ENCODE measurements around the gene FLNB.
"Not testable (repeated sequence)": the region's sequence is repeated elsewhere in the genome, so short reads cannot be mapped to it uniquely, and the experiment has no call there.

Gene FLNB

DNA sequence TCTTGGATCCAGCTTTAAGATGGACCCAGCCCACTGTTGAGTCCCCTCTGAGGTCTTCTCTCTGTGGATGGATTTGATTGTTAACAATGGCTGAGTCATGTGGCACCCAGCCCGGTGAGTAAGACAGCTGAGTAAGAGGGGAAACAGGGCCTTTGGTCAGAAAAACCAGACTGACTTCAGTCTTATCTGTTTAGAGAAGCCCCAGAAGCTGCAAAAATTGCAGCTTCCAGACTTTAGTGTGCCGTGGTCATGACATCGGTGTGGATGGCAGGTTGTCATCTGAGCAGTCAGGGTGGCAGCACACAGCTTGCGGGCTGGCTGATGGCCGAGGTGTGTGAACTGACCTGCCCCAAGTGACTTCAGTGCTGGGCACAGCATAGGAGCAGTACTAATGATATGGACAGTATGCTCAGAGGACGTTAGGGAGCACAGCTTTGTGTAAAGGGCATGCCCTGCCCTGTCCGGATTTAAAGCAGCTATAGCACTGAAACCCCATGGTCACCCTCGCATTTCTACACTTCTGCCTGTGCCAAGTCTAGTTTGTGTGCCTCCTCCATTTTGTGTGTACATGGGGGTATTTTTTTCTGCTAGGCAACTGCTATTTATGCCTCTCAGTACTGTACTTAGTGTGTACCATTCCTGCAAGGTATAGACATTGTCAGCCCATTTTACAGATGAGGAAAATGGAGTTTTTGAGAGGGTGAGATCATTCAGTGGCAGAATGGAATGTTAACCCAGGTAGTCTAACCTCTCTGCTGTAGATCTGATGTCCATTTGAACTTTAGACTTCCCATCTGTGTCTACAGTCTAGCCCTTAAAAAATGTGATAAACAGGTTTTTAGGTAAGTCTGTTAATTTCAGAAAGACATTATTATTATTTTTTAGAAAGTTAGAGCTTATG lies 44.4 kb downstream of the FLNB start:
- DNase-seq (ENCODE audit: low read depth), result no peak

DNA sequence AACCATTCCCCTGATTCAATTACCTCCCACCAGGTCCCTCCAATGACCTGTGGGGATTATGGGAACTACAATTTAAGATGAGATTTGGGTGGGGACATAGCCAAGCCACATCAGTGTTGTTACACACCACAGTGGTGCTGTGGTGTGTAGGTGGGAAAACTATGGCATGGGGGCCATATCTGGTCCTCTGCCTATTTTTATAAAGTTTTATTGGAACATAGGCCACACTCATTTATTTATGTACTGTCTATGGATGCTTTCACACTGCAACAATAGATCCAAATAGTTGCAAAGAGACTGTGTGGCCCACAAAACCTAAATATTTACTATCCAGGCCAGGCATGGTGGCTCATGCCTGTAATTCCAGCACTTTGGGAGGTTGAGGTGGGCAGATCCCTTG lies 46.4 kb downstream of the FLNB start:
- DNase-seq (ENCODE audit: low read depth), result no peak

DNA sequence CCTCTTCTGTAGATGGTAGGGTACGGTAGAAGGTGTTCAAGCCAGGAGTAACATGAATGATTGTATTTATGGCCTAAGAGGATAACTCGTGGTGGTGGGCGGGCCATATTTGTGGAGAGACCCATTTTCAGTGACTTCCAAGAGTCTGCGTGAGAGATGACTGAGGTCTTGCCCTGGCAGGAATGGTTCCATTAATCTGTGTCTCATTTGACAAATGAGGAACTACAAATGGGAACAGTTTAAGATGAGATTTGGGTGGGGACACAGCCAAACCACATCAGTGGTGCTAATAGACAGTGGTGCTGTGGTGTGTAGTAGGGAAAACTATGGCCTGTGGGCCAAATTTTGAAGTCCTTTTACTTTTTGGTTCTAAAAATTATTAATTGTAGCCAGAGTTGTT lies 47.1 kb downstream of the FLNB start:
- no peak for DNase-seq (ENCODE audit: low read depth)

DNA sequence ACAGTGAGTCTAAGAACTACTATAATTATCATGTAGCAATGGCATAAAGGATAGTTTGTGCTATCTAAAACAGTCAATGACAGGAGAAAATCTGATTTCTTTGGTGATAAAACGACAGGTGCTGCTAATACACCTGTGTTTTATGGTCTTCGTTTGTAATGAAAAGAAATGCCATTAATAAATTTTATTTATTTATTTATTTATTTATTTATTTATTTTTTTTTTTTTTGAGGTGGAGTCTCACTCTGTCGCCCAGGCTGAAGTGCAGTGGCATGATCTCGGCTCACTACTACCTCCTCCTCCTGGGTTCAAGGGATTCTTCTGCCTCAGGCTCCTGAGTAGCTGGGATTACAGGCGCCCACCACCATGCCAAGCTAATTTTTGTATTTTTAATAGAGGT lies 47.7 kb downstream of the FLNB start:
- DNase-seq (ENCODE audit: low read depth), result not testable (repeated sequence)

DNA sequence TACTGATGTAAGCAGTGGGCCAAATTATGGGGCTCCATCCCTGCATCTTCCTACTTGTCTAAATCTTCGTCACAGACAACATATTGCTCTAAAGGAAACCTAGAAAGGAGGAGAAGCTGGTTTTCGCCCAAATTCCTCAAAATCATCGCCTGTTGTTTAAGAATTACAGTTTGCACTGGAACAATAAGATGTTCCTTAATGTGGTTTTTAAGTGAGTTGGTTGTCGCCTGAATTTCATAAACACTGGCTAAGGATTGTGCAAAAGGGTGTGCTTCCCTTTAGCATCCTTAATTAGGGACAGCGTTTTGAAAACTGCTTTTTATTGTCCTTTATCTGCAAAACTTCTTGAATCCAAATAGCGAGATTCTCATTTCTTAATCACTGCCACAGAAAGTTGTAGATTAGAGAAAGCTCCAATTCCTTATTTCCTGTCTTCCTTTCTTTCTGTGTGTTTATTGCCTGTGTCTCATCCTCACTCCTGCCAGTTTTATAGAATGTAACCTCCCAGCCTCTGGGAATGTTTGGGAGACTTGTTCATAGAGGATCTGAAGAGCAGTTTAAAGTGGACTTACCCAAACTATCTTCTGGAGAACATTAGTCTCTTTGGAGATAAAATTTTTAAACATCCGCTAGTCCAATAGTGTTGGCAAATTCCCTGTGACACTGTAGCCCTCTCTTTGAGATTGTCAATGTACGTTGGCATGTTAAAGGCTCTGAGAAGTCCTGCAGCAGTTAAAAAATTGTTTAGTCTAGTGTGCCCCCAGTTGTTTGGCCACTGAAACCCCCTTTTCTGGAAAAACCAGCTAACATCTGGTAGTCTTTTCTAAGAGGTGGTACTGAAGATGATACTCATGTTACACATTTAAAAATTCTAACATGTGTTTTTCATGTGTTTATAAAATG lies 50.4 kb downstream of the FLNB start:
- DNase-seq (ENCODE audit: low read depth), result no peak

DNA sequence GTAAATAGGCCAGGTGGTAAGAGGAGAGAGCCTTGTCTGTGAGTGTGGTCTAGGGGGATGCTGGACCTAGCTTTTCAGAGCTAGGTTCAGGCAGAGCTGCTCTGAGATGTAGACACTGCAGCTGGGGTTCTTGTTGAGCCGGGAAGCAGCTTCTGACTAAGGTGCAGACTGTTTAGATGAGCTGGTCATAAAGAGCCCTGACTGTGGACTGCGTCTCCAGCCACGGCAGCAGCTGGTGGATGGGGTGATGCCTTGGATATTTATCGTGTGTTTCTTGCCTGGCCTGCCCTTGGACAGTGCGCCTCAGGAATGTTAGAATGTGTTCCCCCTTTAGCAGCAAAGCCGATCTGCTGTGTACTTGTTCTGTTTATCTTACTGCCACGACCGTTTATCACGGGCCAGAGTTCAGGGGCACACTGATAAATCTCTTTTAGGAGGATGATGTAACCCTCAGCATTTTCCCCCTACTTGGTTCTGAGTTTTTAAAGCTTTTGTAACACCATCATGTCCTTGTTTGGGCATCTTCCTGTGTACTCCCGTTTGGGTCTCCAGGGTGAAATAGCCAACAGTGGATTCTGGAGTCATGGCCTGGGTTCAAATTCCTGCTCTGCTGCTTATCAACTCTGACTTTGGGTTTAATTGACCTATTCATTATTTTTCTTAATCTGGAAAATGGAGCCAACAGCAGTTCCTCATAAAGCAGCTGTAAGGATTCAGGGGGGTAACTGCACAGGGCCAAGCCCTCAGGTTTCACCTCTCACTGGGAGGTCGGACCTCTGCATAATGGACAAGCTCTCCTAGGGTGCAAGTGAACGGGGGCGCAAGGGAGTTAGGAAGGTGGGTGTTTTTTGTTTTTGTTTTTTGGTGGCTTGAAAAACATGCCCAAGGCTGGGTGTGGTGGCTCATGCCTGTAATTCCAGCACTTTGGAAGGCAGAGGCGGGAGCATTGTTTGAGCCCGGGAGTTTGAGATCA lies 51.4 kb downstream of the FLNB start:
- DNase-seq (ENCODE audit: low read depth), result no peak

DNA sequence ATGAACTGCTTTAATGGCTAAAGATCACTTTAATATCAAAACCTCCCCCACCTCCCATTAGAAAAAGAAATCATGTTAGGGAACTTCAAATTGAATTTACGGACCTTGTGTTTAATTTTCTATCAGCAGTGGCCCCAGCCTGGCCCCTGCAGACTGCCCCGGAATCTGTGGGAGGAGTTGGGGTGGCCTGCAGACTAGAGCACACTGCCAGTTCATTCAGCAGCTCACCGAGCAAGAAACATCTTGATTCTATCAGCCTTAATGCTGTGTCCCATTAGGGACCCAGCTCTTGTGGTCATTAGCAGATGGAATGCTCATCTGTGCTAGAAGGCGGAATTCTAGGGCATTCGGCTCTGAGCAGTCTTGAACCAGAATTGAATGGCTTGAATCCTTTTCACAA lies 54.2 kb downstream of the FLNB start:
- DNase-seq (ENCODE audit: low read depth), result no peak

DNA sequence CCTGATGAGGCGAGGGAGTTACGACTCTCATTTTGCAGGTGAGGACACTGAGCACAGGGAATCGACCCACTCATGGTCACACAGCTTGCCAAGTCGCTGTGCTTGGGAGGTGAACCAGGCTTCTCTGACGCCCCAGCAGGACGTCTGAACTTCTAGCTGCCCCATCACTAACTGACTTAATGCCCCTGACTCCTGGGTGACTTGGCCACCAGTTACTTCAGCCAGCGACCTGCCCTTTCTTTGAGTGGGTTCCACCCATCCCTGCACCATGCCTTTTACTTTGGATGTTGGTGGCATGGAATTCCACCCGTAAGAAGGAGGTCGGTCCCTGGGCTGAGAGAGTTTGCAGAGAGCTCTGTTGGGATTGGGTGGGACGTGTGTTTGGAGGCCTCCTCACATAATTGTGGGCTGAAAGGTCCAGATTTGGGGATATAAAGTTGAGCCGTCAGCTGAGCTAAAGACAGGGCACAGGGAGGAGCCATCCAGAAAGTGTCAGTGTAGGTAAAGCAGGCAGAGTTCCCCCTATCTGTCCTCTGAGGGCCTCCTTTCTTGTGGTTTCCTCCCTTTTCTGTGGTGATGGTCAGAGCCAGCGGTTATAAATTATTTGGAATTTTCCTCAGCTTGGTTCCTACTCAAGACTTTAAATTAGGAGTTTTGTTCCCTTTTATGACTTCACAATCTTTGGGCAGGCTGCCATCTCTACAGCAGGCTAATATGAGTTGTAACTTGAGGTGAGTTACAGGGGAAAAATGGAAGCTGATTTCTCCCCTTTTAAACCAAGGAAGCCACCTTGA lies 55.0 kb downstream of the FLNB start:
- no peak for DNase-seq (ENCODE audit: low read depth)

DNA sequence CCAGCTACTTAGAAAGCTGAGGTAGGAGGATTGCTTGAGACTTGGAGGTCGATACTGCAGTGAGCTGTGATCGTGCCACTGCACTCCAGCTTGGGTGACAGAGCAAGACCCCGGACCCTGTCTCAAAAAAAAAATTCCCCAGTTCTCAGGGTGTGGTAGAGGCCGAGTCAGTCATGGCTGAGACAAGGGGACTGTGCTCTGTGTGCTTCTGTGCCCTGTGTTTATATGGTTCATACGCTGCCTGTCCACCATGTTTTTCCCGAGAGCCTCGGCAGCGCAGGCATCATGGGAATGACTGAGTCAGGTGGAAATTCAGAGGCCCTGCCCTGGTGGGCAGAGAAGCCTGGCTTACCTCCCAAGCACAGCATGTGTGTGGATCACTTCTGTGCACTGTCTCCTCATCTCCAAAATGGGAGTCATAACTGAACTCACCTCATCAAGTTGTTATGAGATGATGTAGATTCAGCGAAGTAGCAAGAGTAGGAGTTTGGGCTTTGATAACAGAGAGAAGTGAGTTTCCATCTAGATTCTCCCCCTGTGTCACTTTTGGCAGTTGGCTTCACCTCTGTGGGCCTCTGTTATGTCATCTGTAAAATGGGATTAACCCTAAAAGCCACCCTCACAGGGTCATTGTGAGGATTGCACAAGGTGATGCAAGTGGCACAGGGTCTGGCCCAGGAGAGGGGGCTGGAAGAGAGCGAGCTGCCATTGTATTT lies 56.9 kb downstream of the FLNB start:
- no peak for DNase-seq (ENCODE audit: low read depth)

DNA sequence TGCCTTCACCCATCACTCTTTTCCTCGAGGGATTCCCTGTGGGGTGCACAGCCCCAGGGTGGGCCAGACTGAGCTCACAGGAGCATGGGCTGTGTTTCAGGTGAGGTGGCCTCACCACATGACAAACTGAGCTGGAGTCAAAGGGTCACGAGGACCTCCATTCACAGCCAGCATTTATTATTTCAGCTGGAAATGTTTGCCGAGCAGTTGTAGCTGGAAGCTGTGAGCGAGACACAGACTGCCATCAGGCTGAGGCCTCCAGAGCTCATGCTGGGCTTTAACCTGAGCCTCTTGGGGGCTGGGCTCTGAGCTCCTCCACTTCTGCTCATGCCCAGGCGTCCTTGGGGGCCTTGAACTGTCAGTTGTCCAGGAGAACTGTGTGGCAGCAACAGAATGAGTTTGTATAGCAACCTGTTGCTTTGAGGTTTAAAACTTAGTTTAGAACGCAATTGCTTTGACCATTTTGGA lies 57.5 kb downstream of the FLNB start:
- no peak for DNase-seq (ENCODE audit: low read depth)

DNA sequence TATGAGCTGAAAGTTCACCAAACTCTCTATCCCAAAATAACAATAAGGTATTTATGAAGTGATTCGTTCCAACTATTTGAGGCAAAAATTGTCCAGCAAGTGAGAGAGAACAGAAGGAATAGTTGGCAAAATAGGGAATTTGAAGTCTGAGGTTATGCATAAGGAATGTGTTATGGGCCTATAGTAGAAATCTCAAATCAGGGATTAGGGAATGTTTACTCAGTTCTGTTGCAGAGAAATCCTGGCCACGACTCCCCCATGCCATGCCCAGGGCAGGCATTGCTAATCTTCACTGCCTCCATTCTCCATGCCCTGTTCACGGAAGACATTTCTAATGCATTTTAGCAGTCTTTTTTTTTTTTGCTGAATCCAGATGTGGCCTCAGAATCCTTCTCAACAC lies 58.6 kb downstream of the FLNB start:
- no peak for DNase-seq (ENCODE audit: low read depth)

DNA sequence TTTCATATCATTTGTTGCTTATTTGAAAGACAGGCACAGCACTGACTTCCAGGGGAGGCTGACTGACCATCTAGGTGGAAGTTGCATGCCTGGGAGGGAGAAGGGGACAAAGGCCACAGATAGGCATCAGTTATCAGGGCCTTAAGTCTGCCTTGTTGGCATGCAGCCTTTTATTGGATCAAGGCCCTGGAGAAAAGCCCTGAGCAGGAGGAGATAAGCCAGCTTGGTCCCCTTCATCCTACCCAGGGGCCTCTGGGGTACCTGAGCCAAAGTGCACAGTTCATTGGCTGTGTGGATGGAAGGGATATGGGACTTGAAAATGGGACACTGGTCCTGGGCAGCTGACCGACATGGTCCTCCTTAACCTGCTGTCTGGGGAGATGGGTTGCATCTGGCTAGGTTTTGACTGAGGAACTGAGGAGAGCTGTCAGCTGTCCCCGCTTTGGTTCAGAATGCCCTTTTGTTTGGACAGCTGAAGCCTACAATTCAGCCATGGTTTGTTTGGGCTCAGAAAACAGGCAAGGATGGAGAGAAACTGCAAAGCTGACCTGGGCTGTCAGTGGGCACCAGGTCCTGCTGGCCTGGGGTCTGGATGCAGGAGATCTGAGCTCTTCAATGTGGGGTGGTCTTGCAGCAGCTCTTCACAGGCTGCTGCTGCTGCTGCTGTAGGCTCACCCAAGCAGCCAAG lies 60.0 kb downstream of the FLNB start:
- no peak for DNase-seq (ENCODE audit: low read depth)

DNA sequence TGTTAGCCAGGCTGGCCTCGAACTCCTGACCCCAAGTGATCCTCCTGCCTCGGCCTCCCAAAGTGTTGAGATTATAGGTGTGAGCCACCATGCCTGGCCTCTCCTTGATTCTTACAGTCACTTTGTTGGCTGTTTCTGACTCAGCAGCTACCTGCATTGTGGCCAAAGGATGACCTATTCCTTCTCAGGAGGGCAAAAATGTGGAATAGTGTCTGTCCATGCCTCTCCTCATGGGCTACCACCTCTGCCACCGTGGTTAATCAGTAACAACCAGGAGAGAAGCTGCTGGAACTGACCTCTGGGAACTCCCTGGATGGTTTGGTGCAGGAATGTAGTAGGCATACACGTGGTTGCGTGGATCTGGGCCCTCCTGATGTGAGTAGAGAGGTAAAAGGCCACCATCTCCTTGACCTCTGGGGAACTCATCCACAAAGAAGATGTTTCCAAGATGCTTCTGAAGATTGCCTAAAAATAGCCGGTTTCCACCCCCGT lies 63.3 kb downstream of the FLNB start:
- DNase-seq (ENCODE audit: low read depth), result no peak

DNA sequence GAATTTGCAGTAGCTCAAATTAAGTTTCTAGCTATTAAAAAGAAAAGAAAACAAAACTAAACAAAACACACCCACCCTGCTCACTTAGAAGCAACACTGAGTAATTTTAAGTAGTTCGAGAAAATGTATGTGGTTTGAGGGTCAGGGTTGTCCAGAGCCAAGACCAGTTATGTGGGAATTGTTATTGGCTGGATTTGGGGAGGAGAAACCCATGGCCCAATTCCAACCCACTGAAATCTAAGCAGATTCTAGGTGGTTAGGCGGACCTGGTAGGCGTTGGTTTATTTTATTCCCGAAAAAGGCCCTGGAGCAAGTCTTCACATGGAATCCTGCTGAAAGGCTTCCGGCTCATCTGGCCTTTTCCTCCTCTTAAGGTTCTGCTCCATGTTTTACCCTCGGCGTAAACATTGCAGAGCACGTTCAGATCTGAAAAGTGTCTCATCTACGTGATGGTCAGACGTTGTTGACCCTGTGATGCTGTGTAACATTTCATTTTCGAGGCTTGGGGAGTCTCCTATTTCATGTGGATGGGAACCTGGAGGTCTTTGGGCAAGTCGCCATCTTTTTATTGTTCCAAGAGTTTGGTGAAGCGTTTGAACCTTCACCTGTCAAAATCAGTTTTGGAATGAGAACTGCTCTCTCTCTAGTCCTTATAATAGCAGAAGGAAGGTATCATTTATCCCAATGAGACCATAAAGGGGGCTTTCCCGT lies 64.0 kb downstream of the FLNB start:
- DNase-seq (ENCODE audit: low read depth), result no peak

DNA sequence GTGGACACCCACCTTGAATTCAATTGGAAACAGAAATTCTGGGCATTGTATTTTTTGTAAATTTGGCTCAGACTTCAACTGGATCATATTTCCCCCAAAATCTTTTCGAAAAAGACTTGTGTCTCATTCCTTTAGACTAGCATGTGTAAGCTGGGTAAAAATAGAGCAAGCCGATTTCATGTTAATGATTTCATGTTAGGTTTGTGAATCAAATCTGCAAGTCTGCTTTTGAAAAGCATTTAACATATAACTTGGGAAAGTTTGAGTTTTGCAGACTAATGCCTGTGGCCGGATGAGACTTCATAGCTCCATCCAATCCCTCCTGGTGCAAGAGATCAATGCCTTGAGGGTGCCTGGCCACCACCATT lies 64.5 kb downstream of the FLNB start:
- DNase-seq (ENCODE audit: low read depth), result no peak

DNA sequence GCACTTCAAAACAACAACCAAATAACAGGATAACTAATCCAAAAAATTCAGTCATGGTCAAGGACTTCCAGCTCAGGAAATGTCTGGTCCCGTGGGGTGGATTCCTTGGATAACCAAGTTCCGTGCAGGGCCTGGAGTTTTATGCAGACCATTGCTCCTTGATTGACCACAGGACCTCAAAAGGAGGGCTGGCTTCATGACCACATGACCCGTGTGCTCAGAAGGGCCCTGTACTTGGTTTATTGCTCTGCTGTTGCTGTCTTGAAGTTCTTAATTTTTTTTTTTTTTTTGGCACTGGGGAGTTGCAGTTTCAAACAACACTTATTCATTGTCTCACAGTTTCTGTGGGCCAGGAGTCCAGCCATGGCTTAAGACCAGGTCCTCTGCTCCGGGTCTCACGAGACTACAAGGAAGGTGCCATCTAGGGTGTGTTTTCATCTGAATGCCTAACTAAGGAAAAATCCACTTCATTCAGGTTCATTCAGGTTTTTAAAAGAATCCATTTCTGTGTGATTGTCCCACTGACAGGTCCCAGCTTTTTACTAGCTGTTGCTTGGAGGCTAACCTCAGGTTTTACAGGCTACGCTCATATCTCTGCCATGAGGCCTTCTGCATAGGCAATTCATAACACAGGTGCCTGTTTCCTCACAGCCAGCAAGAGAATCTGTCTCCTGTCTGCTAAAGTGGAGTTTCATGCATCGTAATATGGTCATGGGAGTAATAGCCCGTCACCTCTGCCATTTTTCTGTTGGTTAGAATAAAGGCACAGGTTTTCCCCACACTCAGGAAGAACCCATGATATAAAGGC lies 65.3 kb downstream of the FLNB start:
- no peak for DNase-seq (ENCODE audit: low read depth)

DNA sequence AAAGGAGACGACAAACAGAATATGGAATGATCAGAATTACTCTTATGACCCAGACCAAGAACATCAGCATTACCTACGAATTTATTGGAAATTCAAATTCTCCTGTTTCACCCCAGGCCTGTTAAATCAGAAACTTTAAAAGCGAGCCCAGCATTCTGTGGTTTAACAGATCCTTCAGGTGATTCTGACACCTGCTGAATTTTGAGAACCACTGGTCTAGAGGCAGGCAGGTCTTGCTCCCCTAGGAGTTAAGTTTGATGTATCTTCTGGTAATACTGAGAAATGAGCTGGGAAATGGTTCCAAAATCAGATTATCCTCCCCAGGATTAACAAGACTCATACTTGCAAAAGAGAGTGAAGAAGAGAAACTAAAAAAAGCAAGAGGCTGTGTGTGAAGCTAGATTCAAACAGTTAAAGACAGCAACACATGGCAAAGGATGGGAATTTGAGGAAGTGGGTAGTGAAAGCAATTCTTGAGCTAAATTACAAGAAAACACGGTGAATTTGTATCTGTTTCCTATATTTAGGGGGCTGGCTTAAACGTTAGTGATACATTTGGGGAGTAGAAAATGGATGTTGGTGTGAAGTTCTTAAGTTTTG lies 66.0 kb downstream of the FLNB start:
- no peak for DNase-seq (ENCODE audit: low read depth)

DNA sequence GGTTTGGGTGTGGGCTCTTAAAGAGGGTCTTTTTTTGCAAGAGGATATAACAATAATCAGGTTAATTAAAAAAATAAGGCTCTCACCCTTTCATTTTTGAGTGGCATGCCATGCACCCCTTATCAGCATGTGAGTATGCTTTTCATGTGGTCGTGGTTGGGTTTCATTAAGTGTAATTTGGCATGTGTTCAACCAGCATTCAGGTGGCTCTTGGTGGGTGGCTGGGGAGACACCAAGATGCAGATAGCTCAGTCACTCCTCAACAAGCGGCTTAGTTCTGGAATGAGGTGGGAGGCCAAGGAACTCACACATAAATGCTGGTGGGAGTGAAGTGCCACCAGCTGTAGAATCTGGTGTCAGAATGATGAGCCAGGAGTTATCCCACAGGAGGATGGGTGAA lies 66.8 kb downstream of the FLNB start:
- DNase-seq (ENCODE audit: low read depth), result no peak

Measured in CMK (cell line).